Inflammatory macrophage (primary cell): Measurements from ENCODE around the gene LYPLA2.
A peak's percentile ranks its signal among the peaks of the same experiment; 100 is the strongest.
"Not testable (repeated sequence)": the region's sequence is repeated elsewhere in the genome, so short reads cannot be mapped to it uniquely, and the experiment has no call there.

Source experiments
- DNase-seq, 2 donors: peaks; one replicate each; pipeline ENCODE4 v3.0.0-alpha.2; 2020 to 2022

The LYPLA2 gene

GRCh38 chr1:23779826-23780371 is 11.0 kb upstream of the LYPLA2 start:
- peak in 1 of 2 donors; percentile 26 for DNase-seq

GRCh38 chr1:23783141-23783540 is 7.8 kb upstream of the LYPLA2 start:
- not testable (repeated sequence) for DNase-seq

GRCh38 chr1:23784846-23785245 is 6.1 kb upstream of the LYPLA2 start:
- no peak for DNase-seq

- no peak for DNase-seq
Measured at GRCh38 chr1:23787701-23788100, 3.2 kb upstream of the LYPLA2 start.

GRCh38 chr1:23788695-23789094 is 2.2 kb upstream of the LYPLA2 start:
- no peak for DNase-seq

- DNase-seq, result no peak
Measured at GRCh38 chr1:23791516-23792047, 637 bp downstream of the LYPLA2 start.

- DNase-seq, result no peak
Measured at GRCh38 chr1:23792151-23792945, 1.4 kb downstream of the LYPLA2 start.

- DNase-seq, result no peak
Measured at GRCh38 chr1:23793018-23793781, 2.3 kb downstream of the LYPLA2 start.

- no peak for DNase-seq
Measured at GRCh38 chr1:23793861-23794731, 3.2 kb downstream of the LYPLA2 start.

GRCh38 chr1:23794732-23795182 is 3.8 kb downstream of the LYPLA2 start:
- DNase-seq, result not testable (repeated sequence)

GRCh38 chr1:23795676-23796465 is 4.9 kb downstream of the LYPLA2 start:
- DNase-seq, result no peak

GRCh38 chr1:23796466-23797271 is 5.7 kb downstream of the LYPLA2 start:
- no peak for DNase-seq

- no peak for DNase-seq
Measured at GRCh38 chr1:23797478-23798448, 6.8 kb downstream of the LYPLA2 start.

- no peak for DNase-seq
Measured at GRCh38 chr1:23798662-23799142, 7.8 kb downstream of the LYPLA2 start.

- no peak for DNase-seq
Measured at GRCh38 chr1:23799255-23799569, 8.3 kb downstream of the LYPLA2 start.

GRCh38 chr1:23799570-23800399 is 8.8 kb downstream of the LYPLA2 start:
- peak; percentile 48 to 57 for DNase-seq

- DNase-seq, result peak; percentile 95 to 97
Measured at GRCh38 chr1:23800400-23801337, 9.7 kb downstream of the LYPLA2 start, which contains the start of gene GALE. Gene GALE (minus strand): TSS chr1:23800754. CDS start chr1:23799007, 1,747 bp downstream.
